ENCODE measurements around the gene DZIP3.
"Not testable (repeated sequence)": the region's sequence is repeated elsewhere in the genome, so short reads cannot be mapped to it uniquely, and the experiment has no call there.

DZIP3 gene

DNA sequence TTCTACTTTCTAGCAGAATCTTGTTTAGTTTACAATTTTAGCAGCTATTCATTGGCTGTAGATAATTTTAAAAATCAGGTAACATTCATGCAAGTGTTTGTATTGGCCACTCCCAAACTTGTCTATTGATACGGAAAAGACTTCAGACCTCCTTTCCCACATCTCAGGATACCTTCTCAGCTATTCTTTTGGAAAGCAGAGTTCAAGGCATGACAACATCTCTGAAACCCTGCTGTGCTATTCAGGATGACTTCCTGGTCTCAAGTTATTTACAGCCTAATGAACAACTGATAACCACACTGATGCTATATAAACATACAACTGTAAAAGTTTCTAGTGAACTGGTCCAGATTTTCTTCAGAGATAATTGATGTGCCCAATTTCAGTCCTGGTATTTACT is 55.8 kb downstream of the DZIP3 start:
- no peaks in the 10 kb centered on the region for H3K9me3 ChIP-seq (ENCODE audit: low read depth, low read length)
- H3K9ac ChIP-seq (ENCODE audit: insufficient read length) = no peak overlapping the region
- no peak overlapping the region for H3K27ac ChIP-seq
- no peaks in the 10 kb centered on the region for H3K36me3 ChIP-seq (ENCODE audit: insufficient read depth, low read length)
- no peak for TF ChIP-seq POLR2AphosphoS5 (IDR thresholded peaks at IDR 0.05; ENCODE audit: borderline replicate concordance, low read depth, low read length)
- TF ChIP-seq EZH2 (IDR thresholded peaks at IDR 0.05) = no peak
- no peak for TF ChIP-seq FOXP2 (optimal IDR thresholded peaks at IDR 0.05; ENCODE audit: control extremely low read depth, extremely low read length, insufficient read depth)
- H3K4me3 ChIP-seq = no peak overlapping the region
- no peak for DNase-seq (ENCODE audit: low read depth, low spot score)

DNA sequence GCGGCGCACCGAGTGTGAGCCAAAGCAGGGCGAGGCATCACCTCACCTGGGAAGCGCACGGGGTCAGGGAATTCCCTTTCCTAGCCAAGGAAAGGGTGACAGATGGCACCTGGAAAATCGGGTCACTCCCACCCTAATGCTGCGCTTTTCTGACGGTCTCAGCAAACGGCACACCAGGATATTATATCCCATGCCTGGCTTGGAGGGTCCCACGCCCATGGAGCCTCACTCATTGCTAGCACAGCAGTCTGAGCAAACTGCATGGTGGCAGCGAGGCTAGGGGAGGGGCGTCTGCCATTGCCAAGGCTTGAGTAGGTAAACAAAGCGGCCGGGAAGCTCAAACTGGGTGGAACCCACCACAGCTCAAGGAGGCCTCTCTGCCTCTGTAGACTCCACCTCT is 66.1 kb downstream of the DZIP3 start:
- not testable (repeated sequence) for DNase-seq (ENCODE audit: low read depth, low spot score); H3K36me3 ChIP-seq (ENCODE audit: insufficient read depth, low read length); H3K4me3 ChIP-seq; H3K27ac ChIP-seq; H3K9me3 ChIP-seq (ENCODE audit: low read depth, low read length); H3K9ac ChIP-seq (ENCODE audit: insufficient read length)

DNA sequence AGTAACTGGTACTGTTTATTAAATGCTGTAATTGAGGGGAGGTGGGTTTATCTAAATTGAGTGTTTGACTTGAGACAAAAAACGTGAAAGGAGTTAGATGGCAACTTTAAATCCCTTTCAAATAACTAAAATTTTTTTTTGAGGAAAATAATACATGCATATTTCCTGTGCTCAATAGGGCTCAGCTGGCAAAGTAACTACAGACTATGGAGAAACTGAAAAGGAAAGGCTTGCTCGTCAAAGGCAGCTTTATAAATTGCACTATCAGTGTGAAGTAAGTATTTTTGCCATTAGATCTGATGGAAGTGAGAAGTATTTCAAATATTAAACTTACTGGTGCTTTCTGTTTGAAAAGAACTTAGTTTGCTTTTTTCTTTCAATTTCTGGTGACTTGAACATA is 72.2 kb downstream of the DZIP3 start:
- no peak overlapping the region for H3K27ac ChIP-seq
- H3K4me3 ChIP-seq = no peak overlapping the region
- no peak overlapping the region for H3K9ac ChIP-seq (ENCODE audit: insufficient read length)
- no peak for TF ChIP-seq POLR2AphosphoS5 (IDR thresholded peaks at IDR 0.05; ENCODE audit: borderline replicate concordance, low read depth, low read length)
- TF ChIP-seq FOXP2 (optimal IDR thresholded peaks at IDR 0.05; ENCODE audit: control extremely low read depth, extremely low read length, insufficient read depth) = no peak
- TF ChIP-seq EZH2 (IDR thresholded peaks at IDR 0.05) = no peak
- no peaks in the 10 kb centered on the region for H3K9me3 ChIP-seq (ENCODE audit: low read depth, low read length)
- no peaks in the 10 kb centered on the region for H3K36me3 ChIP-seq (ENCODE audit: insufficient read depth, low read length)
- no peak for DNase-seq (ENCODE audit: low read depth, low spot score)

DNA sequence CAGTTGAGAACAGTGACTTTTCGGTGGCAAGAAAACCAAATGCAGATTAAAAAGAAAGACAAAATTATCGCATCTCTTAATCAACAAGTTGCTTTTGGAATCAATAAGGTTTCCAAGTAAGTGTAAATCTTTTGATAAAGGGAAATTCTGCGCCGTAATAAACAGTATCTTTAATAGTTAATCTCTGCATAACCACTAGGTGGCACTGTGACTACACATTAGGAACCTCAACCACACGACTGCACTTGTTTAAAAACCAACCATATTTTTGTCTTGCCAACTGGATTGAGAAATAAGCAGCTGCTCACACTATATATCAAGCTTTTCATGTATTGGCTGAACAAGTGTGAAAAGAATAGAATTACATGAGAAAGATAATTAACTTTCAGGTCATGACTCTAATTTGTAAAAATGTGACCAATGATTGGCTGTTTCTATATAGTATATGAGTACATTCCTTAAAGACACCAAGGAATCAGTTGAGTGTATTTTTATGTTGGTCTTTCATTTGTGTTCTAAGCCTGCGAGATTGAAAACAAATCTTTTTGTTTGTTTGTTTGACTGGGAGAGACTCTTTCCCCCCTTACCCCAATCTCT is 72.7 kb downstream of the DZIP3 start:
- TF ChIP-seq EZH2 (IDR thresholded peaks at IDR 0.05) (no peak), POLR2AphosphoS5 (IDR thresholded peaks at IDR 0.05; ENCODE audit: borderline replicate concordance, low read depth, low read length) (no peak), FOXP2 (optimal IDR thresholded peaks at IDR 0.05; ENCODE audit: control extremely low read depth, extremely low read length, insufficient read depth) (no peak)
- no peak overlapping the region for H3K27ac ChIP-seq
- H3K36me3 ChIP-seq (ENCODE audit: insufficient read depth, low read length) = no peaks in the 10 kb centered on the region
- H3K9me3 ChIP-seq (ENCODE audit: low read depth, low read length) = no peaks in the 10 kb centered on the region
- H3K4me3 ChIP-seq = no peak overlapping the region
- DNase-seq (ENCODE audit: low read depth, low spot score) = peak; percentile 78
- no peak overlapping the region for H3K9ac ChIP-seq (ENCODE audit: insufficient read length)

DNA sequence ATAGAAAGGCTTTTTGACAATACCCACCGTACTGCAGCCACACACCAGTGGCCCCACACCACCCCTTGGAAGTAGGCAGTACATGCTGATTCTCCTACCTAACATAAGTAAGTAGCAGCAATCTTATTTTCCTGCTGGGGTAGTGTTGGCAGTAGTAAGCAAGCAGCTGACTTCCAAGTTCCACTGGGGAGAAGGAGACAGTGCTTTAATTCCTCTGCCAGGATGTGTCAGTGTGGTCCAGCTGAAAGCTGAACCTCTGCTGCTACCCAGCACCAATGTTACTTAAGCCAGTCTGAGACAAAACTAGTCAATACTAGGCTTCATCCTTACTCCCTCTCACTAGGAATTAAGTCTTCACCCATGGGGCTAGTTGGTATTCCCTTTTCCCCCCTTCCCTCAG is 74.7 kb downstream of the DZIP3 start:
- DNase-seq (ENCODE audit: low read depth, low spot score) = no peak
- TF ChIP-seq EZH2 (IDR thresholded peaks at IDR 0.05) (no peak), FOXP2 (optimal IDR thresholded peaks at IDR 0.05; ENCODE audit: control extremely low read depth, extremely low read length, insufficient read depth) (no peak), POLR2AphosphoS5 (IDR thresholded peaks at IDR 0.05; ENCODE audit: borderline replicate concordance, low read depth, low read length) (no peak)
- no peaks in the 10 kb centered on the region for H3K36me3 ChIP-seq (ENCODE audit: insufficient read depth, low read length)
- no peak overlapping the region for H3K4me3 ChIP-seq
- no peak overlapping the region for H3K9ac ChIP-seq (ENCODE audit: insufficient read length)
- H3K27ac ChIP-seq = no peak overlapping the region
- H3K9me3 ChIP-seq (ENCODE audit: low read depth, low read length) = no peaks in the 10 kb centered on the region

DNA sequence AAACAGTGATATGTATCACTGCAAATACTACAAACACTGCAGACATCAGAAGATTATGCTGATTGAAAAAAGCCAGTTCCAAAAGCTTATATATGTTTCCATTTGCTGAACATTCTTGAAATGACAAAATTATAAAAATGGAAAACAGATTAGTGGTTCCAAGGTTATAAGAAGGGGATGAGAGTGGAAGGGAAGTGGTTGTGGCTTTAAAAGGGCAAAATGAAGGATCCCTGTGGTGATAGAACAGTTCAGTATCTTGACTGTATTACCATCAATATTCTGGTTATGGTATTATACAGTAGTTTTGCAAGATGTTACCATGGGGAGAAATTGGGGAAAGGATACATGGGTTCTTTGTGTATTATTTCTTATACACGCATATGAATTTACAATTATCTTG is 77.8 kb downstream of the DZIP3 start:
- TF ChIP-seq EZH2 (IDR thresholded peaks at IDR 0.05) = no peak
- DNase-seq (ENCODE audit: low read depth, low spot score) = no peak
- H3K4me3 ChIP-seq = no peak overlapping the region
- no peak overlapping the region for H3K9ac ChIP-seq (ENCODE audit: insufficient read length)
- no peaks in the 10 kb centered on the region for H3K9me3 ChIP-seq (ENCODE audit: low read depth, low read length)
- H3K27ac ChIP-seq = no peak overlapping the region
- no peaks in the 10 kb centered on the region for H3K36me3 ChIP-seq (ENCODE audit: insufficient read depth, low read length)

DNA sequence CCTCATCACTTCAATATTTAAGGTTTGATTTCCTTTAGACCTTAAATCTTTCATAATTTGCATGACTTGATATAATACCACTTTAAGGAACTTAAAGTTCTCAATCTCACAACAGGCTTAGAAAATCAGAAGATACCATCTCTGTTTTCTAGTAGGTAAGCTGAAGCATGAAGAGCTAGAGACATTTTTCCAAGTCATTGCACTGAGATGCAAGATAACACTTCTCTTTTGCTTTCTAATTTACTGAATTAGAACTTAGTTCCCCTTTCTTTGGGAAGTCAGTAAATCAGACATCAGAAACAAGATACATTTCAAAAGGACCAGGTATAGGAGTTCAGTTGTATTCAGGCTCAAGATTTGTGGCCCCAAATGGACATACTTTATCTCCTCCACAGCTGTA is 79.7 kb downstream of the DZIP3 start:
- TF ChIP-seq POLR2AphosphoS5 (IDR thresholded peaks at IDR 0.05; ENCODE audit: borderline replicate concordance, low read depth, low read length) (no peak), FOXP2 (optimal IDR thresholded peaks at IDR 0.05; ENCODE audit: control extremely low read depth, extremely low read length, insufficient read depth) (no peak), EZH2 (IDR thresholded peaks at IDR 0.05) (no peak)
- Histone ChIP-seq H3K9ac (ENCODE audit: insufficient read length) (no peak overlapping the region), H3K27ac (no peak overlapping the region), H3K4me3 (no peak overlapping the region), H3K9me3 (ENCODE audit: low read depth, low read length) (no peaks in the 10 kb centered on the region), H3K36me3 (ENCODE audit: insufficient read depth, low read length) (no peaks in the 10 kb centered on the region)
- no peak for DNase-seq (ENCODE audit: low read depth, low spot score)

DNA sequence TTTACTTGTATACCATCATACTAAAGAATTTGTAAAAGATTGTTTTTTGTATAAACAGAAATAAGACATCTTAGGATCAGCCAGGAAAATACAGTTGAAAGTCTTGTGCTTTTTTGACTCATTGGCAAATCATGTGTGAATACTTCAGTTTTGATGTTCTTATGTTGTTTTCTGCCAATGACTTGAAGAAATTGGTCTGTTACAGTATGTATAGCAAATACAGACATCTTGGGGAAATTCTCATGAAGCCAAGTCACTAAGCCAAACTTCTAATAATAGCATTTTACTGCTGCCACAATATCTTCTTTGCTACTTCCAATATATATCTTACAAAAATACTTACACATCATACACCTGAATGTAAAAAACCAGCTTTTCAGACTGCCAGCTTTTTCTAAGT is 83.2 kb downstream of the DZIP3 start:
- no peak overlapping the region for H3K27ac ChIP-seq
- no peaks in the 10 kb centered on the region for H3K9me3 ChIP-seq (ENCODE audit: low read depth, low read length)
- no peak for DNase-seq (ENCODE audit: low read depth, low spot score)
- TF ChIP-seq FOXP2 (optimal IDR thresholded peaks at IDR 0.05; ENCODE audit: control extremely low read depth, extremely low read length, insufficient read depth) (no peak), POLR2AphosphoS5 (IDR thresholded peaks at IDR 0.05; ENCODE audit: borderline replicate concordance, low read depth, low read length) (no peak), EZH2 (IDR thresholded peaks at IDR 0.05) (no peak)
- H3K9ac ChIP-seq (ENCODE audit: insufficient read length) = no peak overlapping the region
- H3K4me3 ChIP-seq = no peak overlapping the region
- no peaks in the 10 kb centered on the region for H3K36me3 ChIP-seq (ENCODE audit: insufficient read depth, low read length)

DNA sequence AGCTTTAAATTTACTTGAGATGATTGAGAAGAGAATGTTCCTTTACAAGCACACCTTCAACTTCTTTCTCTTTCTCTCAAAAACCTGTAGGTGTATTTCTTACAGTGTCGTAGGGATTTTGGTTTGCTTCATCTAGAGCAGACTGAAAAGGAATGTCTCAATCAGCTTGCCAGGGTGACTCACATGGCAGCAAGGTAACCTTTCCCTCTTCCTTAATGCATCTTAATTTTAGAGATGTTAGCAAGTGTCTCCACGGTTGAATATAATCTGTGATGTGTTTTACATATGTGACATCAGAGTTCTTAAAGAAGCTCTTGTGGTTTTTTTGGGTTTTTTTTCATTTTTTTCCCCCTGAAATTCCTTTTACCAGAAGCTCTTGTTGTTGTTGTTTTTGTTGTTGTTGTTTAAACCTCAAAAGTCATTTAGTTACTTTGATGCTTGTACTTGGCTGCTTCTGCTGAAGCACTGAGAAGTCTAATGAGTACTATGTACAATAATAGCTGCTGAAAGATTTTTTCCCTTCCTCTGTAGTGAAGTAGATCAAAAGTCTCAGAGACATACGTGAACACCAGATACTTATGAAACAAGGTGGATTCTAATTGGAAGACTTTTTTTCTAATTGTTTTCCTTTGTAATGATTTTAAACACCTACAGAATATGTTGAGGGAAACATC is 84.6 kb downstream of the DZIP3 start:
- TF ChIP-seq POLR2AphosphoS5 (IDR thresholded peaks at IDR 0.05; ENCODE audit: borderline replicate concordance, low read depth, low read length) = no peak
- TF ChIP-seq EZH2 (IDR thresholded peaks at IDR 0.05) = no peak
- no peak for TF ChIP-seq FOXP2 (optimal IDR thresholded peaks at IDR 0.05; ENCODE audit: control extremely low read depth, extremely low read length, insufficient read depth)
- no peak overlapping the region for H3K9ac ChIP-seq (ENCODE audit: insufficient read length)
- no peak overlapping the region for H3K4me3 ChIP-seq
- no peak overlapping the region for H3K27ac ChIP-seq
- no peaks in the 10 kb centered on the region for H3K36me3 ChIP-seq (ENCODE audit: insufficient read depth, low read length)
- H3K9me3 ChIP-seq (ENCODE audit: low read depth, low read length) = no peaks in the 10 kb centered on the region
- no peak for DNase-seq (ENCODE audit: low read depth, low spot score)

All from SK-N-MC (cell line).